Stimulated activated CD4-positive, alpha-beta T cell treated with anti-CD3 and anti-CD28 coated beads, Interleukin-12 subunit alpha, Interleukin-12 subunit beta, amount 100 ng/mL, for 48 hours (primary cell): ENCODE data around the gene NAV2.
"Not testable (repeated sequence)": the region's sequence is repeated elsewhere in the genome, so short reads cannot be mapped to it uniquely, and the experiment has no call there.

ENCODE experiments used
- DNase-seq, 3 donors: peaks; one replicate each; pipeline ENCODE4 v3.0.0-alpha.2; 2020; ENCODE audit warnings: low read depth in 2 of 3, low spot score in 1 of 3

The NAV2 gene

DNA sequence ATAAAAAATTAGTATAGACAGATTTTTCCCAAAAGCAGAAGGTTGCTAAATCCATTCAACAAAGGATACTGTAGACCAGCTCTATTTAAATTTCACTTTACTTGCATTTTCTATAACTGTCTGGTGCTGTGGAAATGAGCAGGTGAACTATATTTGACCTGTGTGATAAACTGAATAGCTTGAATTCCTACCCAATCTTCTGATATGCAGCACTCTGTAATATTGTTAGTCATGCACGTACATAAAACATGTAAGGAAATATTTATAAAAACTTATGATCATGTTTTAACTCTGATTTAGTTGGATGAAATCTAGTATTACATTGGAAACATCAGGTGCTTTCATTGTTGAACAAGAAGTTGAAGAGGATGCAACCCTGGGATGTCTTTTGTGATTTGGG is 234.0 kb downstream of the NAV2 start:
- no peak for DNase-seq

DNA sequence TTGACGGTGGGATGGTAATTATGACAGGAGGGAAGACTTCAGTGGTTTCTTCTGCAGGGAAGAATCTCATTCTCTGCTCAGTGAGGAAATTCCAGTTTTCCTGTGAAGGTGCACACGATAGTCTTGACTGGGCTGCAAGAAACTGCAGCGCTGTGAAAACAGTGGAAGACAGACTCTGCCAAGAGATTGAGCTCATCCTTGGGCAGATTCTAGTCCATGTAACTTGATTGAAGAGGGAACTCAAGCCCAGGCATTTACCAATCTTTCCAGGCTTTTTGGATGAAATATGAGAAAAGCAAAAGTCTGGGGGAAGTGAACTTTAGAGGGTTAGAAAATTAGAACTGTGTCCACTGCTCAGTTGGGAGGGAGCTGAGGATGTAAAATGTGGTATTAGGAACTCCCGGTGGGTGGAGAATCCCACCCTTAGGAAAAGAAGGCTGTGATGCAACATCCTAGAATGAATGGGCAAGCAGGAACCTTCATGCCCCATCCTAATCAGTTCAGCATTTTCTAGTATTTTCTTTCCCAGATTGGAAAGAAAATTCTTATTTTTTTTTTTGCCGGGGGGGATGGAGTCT is 235.0 kb downstream of the NAV2 start:
- DNase-seq: no peak

DNA sequence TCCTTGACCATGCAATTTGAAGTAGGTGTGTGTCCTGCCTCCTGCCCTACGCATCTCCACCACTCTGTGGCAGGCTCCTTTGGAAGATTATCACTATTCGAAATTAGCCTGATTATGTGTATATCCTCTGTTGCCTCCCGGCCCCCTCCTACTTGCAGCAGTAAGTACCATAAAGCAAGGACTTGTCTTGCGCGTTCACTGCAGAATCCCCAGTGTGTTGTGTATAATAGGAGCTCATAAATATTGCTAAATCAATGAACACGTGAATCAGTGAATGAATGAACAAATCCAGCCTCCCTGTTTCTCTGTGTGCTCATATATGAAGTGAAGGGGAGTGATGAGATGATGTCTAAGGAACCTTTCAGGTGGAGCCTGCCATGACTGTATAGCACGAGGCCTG is 237.0 kb downstream of the NAV2 start:
- DNase-seq: no peak

DNA sequence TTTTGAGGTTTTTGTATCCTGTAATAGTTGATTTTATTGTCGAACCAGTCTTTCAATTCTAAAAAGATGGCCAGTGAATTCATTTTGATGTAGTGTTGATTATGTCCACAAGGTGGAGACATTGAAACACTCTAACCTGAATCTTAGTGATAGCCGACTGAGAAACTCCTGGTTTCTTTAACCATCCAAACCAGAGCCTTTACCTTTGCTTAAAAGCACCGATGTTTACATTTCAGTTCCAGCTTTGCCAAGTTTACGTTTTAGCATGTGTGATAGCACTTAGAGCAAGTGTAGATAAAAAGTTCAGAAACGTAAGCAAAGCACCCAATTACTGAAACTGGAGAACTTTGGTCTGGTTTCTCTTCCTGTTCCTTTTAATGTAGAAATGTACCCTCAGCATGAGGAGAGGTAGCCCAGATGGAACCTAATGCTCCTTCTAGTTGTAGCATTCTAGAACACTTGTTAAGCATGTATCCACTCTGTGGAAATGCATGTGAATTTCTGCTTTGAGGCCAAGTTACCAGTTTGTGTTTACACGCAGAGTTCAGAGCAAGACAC is 239.0 kb downstream of the NAV2 start:
- DNase-seq: peak in 1 of 3 donors; percentile 49

DNA sequence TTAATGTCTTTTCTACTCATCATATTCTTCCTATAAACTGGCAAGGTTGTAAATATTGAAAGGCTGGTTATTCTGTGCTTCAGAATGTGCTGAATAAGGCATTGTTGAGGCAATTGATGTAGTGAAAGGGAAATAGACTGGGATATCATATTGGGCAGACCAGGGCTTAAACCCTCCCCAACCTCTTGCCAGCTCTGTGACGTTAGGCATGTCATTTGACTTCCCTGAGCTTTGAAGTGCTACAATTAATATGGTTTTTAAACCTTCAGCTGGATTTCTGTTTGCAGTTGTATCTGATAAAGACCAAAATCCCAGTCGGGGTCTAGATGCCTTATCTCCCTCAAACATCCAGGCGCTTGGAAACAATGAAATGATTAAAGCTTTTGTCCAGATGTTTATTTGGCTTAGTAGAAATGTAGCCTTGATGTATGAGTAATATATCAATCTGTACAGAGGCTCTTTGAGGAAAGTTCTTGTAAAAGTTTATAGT is 239.5 kb downstream of the NAV2 start:
- no peak for DNase-seq

DNA sequence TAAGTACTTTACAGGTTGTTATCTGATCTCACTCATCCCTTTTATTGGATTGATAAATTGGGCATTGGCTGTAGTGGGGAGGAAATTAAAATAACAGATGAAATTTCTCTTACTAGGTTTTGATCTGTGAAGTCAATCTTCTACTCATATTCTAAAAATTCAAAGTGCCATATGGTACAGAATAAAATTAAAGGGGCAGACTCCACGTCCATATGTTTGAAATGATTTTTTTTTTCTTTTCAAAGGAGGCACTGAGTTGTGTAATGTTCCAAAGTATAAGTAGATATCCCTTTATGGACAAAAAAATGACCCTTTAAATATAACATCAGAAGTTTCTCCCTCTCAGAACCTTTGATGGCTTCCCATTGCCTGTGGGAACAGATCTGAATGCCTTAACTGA is 240.3 kb downstream of the NAV2 start:
- no peak for DNase-seq

DNA sequence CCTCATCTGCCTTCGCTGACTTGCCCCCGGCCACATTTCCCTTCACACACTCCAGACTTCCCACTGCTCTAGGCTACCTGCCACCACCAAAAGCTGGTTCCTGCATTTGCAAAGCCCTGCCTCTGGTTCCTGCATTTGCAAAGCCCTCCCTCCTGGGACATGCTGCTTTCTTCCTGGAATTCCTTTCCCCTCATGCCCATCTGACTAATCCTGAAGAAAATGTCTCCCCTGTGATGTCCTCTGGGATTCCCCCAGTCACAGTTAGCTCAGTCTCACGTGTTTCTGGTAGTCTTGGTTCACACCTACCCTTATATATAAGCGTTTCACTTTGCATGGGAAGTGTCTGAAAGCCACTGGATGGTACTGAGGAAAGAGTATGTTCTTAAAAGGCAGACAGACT is 240.7 kb downstream of the NAV2 start:
- no peak for DNase-seq

DNA sequence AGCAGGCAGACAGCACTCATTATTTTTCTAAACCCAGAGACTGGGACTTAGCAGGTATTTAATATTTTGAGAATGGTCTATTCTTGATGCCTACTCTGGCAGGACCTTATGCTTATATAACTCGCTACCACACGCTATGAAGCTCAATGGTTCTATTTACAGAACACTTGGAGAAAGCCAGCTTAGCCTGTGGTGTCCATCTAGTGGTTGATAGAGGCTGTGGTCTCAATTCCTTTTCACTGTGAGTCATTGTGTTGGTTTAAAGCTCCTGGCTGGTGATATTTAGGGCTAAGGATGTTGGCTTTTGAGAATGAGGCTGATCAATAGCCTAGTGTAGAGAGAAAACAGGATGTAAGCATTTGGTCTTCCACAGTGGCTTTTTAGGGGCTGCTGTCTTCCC is 241.3 kb downstream of the NAV2 start:
- DNase-seq: no peak

DNA sequence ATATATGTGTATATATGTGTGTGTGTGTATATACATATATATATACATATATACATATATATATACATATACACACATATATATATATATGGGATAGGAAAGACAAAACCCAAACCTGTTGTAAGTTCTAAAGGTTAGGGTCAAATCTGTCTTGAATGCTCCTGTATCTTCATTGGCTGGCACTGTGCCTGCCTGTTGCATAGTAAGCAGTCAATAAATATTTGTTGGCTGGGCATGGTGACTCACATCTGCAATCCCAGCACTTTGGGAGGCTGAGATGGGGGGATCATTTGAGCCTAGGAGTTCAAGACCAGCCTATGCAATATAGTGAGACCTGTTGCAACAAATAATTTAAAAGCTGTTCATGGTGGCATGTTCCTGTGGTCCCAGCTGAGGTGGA is 242.3 kb downstream of the NAV2 start:
- no peak for DNase-seq

DNA sequence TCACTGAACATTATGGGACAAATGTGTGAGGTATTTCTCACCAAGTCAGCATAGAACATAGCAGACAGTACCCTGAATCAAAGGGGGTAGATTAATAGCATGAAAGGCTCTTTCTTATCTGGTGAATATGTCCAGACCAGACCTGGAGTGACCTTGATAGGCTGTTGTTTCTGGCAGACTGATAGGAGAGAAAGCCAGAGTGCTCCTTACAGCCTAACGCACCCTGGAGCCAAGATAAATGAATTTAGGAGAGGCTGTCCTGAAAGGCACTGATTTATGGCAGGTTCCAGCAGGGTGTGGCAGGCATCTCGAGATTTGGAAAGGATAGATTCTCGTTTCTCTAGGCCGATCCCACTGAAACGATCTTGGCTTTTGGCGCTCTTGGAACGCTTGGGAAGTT is 243.0 kb downstream of the NAV2 start:
- DNase-seq: no peak

DNA sequence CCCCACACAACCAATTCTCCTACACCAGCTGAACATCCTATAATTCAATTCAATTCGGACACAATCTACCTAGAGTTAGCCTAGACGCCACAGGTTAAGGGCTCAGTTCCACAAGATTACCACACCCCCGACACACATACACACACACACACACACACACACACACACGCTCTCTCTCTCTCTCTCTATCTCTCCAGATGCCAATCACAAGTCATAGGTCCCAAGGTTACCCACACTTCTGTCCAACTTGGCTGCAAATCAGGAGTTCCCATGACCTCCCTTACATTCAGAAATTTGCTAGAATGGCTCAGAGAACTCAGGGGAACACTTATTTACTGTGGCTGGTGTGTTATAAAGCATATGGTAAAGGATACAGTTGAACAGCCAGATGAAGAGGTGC is 243.6 kb downstream of the NAV2 start:
- DNase-seq: no peak

DNA sequence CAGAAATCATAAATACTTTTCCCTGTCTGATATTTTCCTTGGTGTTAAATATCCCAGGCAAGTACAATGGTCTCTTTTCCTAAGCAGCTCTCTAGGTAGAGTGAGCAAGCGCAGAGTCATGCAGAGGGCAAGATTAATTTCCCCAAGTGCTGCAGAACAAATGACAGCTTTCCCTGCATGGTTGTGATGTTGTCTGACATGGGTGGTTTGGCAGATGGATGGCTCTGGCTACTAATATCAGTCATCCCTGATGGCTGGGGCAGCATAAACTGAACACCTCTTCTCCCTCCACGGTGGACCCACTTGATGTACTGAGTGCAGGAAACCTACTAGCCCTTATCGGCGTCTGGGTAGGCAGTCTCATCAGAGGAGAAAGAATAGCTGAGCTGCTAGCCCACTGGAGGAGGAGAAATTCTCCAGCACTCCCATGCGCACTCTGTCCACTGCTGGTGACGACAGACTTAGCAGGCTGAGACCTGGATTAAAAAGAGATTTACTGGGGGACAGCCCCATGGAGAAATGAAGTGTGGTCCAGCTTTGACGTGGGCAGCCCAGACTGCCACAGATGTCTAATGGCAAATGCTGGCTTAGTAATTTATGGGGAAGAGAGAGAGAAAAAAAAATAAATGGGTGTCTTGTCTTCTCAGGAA is 244.8 kb downstream of the NAV2 start:
- no peak for DNase-seq

DNA sequence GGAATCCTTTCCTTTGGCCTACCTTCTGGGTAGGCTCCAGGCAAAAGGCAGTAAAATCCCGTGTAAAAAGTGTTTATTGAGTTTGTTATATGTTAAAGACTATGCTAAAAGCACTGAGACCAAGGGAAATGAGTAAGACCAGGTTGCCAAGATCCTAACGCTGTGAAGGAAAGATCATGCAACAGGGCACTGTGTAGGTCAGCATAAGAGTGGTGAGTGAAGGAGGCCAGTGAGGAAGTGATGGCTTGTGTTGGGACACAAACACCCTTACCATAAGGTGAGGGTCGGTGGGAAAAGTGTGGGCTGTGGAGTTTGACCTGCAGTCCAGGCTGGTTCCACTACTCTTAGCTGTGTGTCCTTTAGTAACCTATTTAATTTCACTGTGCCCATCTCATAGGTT is 245.6 kb downstream of the NAV2 start:
- DNase-seq: no peak

DNA sequence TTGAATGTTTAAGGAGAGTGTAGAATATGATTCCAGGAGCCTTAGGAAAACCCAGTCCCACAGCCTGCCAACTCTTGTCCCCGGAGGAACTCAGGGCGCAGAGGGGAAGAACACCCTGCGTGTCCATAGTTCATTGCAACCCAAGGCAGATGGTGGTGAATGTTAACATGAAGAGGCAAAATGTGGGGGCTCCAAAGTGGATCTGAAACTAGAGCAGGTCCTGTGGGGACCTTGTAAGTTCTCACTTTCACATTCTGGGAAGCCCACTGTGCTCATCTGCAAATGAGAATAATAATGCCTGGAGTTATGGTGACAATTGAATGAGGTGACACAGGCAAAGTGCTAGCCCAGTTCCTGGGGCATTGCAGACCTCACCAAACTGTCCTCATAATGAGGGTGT is 246.6 kb downstream of the NAV2 start:
- DNase-seq: no peak

DNA sequence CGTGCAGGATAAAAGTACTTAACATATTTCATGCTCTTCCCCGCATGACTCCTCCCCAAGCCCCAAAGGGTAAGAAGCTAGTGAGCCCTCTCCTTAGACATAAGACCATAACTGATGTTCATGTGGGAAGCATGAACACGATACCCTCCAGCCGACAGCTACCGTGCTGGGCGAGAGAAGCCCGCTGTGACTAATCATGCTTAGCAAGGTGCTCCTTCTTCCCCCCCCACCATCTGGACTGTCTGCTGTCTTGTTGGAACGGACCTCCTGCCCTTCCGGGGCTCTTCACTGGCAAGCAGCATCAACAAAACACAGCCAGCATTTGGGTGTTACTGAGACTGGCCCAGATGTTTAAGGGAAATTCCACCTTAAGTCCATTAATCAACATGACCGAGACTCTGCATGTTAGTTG is 247.0 kb downstream of the NAV2 start:
- DNase-seq: no peak

DNA sequence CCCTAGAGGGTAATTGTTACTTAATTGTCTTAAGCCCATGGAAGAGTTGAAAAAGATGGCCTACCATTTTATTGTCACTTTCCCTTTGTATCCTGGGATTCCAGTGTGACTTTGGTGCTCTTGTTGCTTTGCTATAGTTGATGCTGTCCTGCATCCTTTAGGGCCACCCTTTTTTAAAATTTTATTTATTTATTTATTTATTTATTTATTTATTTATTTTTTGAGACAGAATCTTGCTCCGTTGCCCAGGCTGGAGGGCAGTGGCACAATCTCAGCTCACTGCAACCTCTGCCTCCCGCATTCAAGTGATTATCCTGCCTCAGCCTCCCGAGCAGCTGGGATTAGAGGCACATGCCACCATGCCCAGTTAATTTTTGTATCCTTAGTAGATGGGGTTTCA is 247.8 kb downstream of the NAV2 start:
- DNase-seq: not testable (repeated sequence)

DNA sequence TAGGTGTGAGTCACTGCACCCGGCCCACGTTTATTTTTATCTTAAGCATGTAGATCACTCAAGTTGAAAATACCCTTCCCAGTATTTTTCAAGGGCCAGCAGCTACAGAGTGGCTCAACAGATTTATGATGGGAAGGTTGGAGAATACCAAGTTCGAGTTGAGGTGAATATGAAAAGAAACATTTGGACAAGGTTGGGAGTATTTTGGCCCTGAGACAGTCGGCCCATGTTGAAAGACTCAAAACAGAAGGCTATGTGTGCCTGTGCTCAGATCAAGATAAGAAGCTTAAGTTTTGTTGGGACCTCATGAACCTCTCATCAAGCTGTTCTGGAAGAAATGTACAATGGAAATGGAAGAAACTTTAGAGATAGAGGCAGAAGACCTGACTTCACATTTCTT is 248.6 kb downstream of the NAV2 start:
- DNase-seq: no peak

DNA sequence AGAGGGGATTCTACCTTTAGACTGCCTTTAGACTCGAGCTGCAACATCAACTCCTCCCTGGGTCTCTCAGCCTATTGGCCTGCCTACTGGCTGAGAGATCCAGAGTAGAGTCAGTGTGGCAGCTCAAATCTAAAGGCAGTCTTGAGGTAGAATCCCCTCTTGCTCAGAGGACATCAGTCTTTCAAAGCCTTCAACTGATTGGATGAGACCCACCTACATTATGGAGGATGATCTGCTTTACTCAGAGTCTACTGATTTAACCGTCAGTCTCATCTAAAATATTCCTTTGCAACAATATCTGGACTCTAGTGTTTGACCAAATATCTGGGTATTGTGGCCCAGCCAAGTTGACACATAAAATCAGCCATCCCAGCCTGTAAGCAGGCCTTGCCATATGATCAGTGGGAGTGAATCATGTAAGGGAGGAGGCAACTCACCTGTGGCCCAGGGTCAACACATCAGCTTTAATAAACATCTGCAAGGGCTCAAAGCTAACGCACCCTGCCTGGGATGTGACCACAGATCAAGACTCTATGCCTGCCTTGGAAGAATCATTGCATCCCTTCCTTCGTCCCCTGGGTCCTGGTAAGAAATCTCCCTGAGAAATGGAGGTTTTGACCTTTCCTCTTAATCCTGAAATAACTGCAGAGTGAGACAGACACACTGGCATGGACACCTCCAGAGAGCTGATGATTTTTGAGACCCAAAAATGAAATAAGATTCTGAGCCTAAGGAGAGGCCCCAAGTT is 249.6 kb downstream of the NAV2 start:
- DNase-seq: no peak

DNA sequence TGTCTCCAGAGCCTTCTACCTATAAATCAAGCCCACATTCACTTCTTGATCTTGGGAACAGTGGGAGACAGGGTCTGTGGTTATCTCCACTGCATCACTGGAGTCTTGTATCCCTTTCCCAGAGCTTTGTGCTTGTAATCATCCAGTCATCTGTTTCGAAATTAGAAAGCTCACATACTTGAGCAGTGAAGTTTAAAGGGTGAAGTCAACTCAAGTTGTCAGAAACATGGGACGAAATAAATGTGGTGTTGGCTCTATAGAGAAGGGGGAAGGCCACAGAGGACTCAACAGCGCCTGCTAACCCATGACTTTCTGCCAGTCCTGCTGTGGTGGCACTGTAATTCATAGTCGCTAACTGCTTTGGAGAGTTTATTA is 250.2 kb downstream of the NAV2 start:
- DNase-seq: no peak

DNA sequence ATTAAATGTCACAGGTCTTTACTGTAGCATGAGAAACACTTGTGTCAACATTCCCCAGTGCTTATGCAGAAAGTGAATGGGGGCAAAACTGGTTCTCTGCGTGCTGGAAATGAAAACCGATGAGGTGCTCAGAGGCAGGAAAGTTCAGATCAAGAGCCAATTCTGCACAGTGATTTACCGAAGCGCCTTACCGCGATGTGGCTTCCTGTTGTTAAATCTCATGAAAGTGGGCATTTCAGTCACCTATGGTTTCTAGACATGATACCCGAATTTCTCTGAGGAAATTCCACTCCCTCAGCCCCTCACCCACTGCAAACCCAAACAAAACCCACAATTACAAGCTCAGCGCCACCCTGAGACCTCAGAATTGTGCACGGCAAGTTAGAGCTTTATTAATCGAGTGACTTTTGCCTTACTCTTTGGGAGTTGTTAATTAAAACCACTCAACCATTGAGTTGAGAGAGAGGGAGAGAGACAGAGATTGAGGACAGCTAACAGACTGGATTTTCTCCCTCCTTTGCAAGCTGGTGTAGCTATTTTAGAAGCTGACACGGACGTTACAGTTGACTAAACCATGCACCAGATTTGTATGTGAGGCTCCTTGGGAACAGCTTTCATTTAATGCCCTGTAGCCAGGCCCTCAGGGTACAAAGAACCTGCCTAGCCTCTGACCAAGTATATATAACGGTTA is 251.2 kb downstream of the NAV2 start:
- no peak for DNase-seq

DNA sequence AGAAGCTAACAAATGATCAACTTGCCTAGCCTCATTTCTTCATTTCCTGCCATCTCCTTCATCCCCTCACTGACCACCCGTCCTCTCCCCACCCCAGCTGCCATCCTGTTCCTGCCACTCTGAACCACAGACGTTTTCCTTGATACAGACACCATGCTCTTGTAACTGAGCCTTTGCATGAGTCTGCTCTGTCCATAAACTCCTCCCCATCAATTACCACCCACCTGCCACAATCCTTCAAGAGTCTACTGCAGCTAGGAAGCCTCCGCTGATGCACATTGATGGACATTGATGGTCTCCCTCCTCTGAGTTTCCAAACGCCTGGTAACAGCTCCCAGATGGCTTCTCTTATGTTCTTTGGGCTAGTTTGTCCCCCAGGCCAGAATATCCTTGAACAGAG is 253.8 kb downstream of the NAV2 start:
- DNase-seq: no peak

DNA sequence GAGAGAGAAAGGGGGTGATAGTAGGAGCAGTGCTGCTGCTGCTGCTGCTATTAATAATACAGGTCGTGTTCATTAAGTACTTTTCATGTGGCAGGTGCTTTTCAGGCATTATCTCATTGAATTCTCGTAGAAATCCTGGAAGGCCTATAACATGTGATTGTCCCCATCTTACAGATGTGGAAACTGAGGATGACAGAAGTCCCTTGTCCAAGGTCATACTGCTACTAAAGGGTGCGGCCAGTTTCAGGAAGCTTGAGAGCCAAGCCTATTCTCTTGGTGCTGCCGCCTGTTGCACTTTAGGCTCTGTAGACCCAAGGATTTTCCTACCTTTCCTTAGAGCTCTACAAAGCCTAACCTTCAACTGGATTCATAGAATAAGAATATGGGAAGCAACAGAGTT is 254.3 kb downstream of the NAV2 start:
- no peak for DNase-seq
